GM21528 (cell line): ENCODE measurements around the gene APCDD1.
"Not testable (repeated sequence)": the region's sequence is repeated elsewhere in the genome, so short reads cannot be mapped to it uniquely, and the experiment has no call there.

Experiments
- ATAC-seq: cut with Tn5 transposase; IDR thresholded peaks from one replicate; pipeline ENCODE4 v1.9.1; 2021; ENCODE audit warnings: mild to moderate bottlenecking, moderate library complexity; ENCODE audit not compliant: unreplicated experiment, low FRiP score

The APCDD1 gene

GRCh38 chr18:10460414-10461018 is 6.1 kb downstream of the APCDD1 start:
- ATAC-seq, result no peak

- no peak for ATAC-seq
These were observed 7.6 kb downstream of the APCDD1 start for GRCh38 chr18:10461989-10462388.

- ATAC-seq, result no peak
These were observed 8.2 kb downstream of the APCDD1 start for GRCh38 chr18:10462597-10462996.

GRCh38 chr18:10463096-10463495 is 8.7 kb downstream of the APCDD1 start:
- no peak for ATAC-seq

- ATAC-seq, result no peak
These were observed 9.3 kb downstream of the APCDD1 start for GRCh38 chr18:10463741-10464140.

- not testable (repeated sequence) for ATAC-seq
These were observed 9.8 kb downstream of the APCDD1 start for GRCh38 chr18:10464161-10464648.

GRCh38 chr18:10465174-10465939 is 10.9 kb downstream of the APCDD1 start:
- ATAC-seq, result no peak

GRCh38 chr18:10470429-10470828 is 16.0 kb downstream of the APCDD1 start:
- no peak for ATAC-seq

GRCh38 chr18:10471574-10471973 is 17.1 kb downstream of the APCDD1 start:
- ATAC-seq, result no peak

GRCh38 chr18:10473132-10473531 is 18.7 kb downstream of the APCDD1 start:
- no peak for ATAC-seq

- no peak for ATAC-seq
These were observed 19.9 kb downstream of the APCDD1 start for GRCh38 chr18:10474309-10474708.

- no peak for ATAC-seq
These were observed 20.8 kb downstream of the APCDD1 start for GRCh38 chr18:10475276-10475653.

GRCh38 chr18:10475654-10476291 is 21.3 kb downstream of the APCDD1 start:
- no peak for ATAC-seq

- ATAC-seq, result no peak
These were observed 21.9 kb downstream of the APCDD1 start for GRCh38 chr18:10476338-10476791.

GRCh38 chr18:10477121-10477862 is 22.9 kb downstream of the APCDD1 start:
- ATAC-seq, result no peak

GRCh38 chr18:10477863-10478260 is 23.4 kb downstream of the APCDD1 start:
- ATAC-seq, result no peak

GRCh38 chr18:10481831-10482230 is 27.4 kb downstream of the APCDD1 start:
- no peak for ATAC-seq

GRCh38 chr18:10482363-10482984 is 28.0 kb downstream of the APCDD1 start:
- peak; percentile 15 for ATAC-seq

GRCh38 chr18:10482985-10483949 is 28.8 kb downstream of the APCDD1 start:
- ATAC-seq, result peak; percentile 78
